Peyer's patch (tissue), 4 donors: ENCODE measurements around the gene FCMR.

ENCODE experiments used
- POLR2A ChIP-seq, 2 donors: fragments of 450-650 bp; IDR thresholded peaks; one replicate each; pipeline ENCODE4 v1.5.1; 2017; ENCODE audit warnings: antibody characterized with exemption in 2 of 2, mild to moderate bottlenecking in 2 of 2, moderate library complexity in 2 of 2
- TF ChIP-seq, protein P1 (sequence below), 6 experiments: fragments of 450-650 bp in 4 of 6; fragments of 200-600 bp in 2 of 6; sonication (generic) in 1 of 6; IDR thresholded peaks; one replicate each; pipeline ENCODE4 v1.5.1; 2017 to 2019; ENCODE audit warnings: antibody characterized with exemption in 6 of 6, mild to moderate bottlenecking in 3 of 6, moderate library complexity in 1 of 6

DNA sequence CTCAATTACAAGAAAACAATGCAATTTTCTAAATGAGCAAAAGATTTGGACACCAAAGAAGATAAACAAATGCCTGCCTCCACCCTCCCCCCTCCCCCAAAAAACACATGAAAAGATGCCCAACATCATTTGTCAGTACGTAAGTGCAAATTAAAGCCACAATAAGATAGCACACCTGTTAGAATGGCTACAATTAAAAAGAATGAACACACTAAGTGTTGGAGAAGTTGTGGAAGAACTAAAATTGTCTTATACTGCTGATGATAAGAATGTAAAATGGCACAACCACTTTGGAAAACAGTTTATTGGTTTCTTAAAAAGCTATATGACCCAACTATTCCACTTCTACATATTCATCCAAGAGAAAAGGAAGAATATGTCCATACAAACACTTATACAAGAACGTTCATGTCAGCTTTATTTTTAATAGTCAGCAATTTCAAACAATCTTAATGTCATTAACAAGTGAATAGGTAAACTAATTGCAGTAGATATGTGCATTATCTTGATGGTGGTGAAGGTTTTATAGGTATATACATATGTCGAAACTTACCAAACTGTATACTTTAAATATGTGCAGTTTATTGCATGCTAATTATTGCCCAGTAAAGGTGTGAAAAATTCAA, 45.9 kb downstream of the FCMR start:
- TF ChIP-seq POLR2A (IDR thresholded peaks at IDR 0.05), result no peak
- TF ChIP-seq, protein P1, sequence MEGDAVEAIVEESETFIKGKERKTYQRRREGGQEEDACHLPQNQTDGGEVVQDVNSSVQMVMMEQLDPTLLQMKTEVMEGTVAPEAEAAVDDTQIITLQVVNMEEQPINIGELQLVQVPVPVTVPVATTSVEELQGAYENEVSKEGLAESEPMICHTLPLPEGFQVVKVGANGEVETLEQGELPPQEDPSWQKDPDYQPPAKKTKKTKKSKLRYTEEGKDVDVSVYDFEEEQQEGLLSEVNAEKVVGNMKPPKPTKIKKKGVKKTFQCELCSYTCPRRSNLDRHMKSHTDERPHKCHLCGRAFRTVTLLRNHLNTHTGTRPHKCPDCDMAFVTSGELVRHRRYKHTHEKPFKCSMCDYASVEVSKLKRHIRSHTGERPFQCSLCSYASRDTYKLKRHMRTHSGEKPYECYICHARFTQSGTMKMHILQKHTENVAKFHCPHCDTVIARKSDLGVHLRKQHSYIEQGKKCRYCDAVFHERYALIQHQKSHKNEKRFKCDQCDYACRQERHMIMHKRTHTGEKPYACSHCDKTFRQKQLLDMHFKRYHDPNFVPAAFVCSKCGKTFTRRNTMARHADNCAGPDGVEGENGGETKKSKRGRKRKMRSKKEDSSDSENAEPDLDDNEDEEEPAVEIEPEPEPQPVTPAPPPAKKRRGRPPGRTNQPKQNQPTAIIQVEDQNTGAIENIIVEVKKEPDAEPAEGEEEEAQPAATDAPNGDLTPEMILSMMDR (IDR thresholded peaks at IDR 0.05), result no peak
